Endometrial microvascular endothelial cells (primary cell): ENCODE results near the gene RNFT2. TPM values are rescaled to one million over a fixed set of nuclear protein-coding genes. Genes with fewer than 3 reads are reported as not detected.
"Not testable (repeated sequence)": the region's sequence is repeated elsewhere in the genome, so short reads cannot be mapped to it uniquely, and the experiment has no call there.

ENCODE experiments used
- in situ Hi-C: cut with HindIII; loops from 2 replicates; pipeline ENCODE4 v1.10.0; 2017; ENCODE audit warnings: low sequenced_read_pairs, low pct_unique_long_range_greater_than_20kb; ENCODE audit errors: inconsistent ontology term
- total RNA-seq: library from RNA; depleted of rRNA; stranded (reverse); fragments of >200 nt; gene quantifications from one replicate; pipeline ENCODE4 v1.2.3, GENCODE V29; 2015; ENCODE audit errors: inconsistent ontology term

The RNFT2 gene
- total RNA-seq, 1 donor from 2014 or later: 1.3 TPM

DNA sequence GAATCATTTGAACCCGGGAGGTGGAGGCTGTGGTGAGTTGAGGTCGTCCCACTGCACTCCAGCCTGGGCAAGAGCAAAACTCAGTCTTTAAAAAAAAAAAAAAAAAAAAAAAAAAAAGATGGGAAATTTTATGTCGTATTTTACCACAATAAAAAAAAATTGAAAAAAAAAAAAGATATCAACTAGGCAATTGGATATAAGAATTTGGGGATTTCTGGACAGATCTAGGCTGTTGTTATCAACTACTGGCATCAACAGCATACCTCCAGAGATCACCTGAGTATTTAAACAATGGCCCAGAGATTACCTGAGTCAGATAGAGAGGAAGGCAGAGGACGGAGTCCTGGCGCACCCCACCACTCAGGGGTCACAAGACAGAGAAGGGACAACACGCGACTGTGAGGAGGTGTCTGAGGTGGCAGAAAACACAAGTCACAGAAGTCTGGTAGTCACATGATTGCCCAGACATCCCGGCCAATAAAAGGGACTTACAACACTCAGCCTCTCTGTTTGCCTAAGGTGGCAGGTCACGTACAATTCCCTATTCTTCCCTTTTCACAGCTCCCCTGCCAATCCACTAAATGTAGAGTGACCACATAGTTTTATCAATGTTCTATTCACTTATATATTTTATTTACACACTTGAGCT lies 2.0 kb upstream of the RNFT2 start:
- in situ Hi-C loops: no loop called here

DNA sequence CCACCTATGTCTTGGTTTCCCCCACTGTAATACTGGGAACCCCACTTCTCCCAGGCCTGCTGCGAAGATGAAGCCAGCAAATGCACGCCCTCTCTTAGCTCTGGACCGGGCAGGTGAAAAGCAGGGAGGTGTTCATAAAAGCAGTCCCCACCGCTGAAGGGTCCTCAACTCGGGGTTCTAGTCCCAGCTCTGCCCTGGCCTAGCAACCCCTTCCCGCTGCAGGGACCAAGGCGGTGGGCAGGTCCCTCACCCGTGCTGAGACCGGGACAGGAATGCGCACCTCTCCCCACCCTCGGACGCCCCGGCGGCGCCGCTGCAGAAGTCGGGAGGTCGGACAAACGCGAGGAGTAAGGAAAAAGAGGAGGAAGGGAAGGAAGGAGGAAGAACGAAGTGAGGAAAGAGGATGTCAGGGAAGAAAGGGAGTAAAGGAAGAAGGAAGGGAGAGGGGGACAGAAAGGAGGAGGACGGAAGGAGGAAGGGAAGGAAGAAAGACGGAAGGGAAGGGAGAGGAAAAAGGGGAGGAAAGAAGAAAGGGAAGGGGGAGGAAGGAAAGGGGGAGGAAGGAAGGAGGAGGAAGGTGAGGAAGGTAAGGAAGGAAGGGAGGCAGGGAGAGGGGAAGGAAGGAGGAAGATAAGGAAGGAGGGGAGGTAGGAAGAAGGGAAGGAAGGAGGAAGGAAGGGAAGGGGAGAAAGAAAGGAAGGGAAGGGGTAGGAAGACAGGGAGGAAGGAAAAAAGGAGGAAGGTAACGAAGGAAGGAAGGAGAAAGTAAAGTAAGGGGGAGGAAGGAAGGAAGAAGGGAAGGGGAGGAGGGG lies 947 bp upstream of the RNFT2 start:
- in situ Hi-C loops: no loop called here

DNA sequence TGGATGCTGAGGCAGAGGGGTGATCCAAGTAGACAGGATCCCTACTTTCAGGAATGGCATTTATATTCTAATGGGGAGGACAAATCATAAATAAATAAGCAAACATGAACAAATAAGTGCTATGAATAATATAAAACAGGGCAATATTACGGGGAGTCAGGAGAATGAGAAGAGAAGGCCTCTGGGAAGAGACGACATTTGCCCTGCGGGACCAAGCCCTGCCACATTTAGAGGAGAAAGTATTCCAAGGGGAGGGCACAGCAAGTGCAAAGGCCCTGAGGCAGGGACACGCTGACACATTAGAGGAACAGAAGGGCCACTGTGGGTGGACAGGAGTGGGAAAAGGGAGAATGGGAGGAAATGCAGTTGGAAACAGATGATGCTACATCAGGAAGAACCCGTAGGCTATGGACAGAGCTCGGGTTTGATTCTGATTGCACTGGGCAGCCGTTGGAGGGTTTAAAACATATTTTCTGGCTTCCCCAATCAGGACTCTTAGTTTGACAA lies 1.3 kb downstream of the RNFT2 start:
- in situ Hi-C loops: no loop called here

DNA sequence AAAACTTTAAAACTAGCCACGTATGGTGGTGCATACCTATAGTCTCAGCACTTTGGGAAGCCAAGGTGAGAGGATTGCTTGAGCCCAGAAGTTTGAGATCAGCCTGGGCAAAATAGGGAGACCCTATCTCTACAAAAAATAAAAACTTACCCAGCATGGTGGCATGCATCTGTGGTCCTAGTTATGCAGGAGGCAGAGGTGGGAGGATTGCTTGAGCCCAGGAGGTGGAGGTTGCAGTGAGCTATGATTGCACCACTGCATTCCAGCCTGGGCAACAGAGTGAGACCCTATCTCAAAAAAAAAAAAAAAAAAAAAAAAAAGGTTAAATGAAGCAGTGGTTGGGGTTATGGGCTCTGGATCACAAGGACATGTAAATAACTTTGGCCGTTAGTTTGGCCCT lies 4.7 kb downstream of the RNFT2 start:
- in situ Hi-C loops: not testable (repeated sequence)

DNA sequence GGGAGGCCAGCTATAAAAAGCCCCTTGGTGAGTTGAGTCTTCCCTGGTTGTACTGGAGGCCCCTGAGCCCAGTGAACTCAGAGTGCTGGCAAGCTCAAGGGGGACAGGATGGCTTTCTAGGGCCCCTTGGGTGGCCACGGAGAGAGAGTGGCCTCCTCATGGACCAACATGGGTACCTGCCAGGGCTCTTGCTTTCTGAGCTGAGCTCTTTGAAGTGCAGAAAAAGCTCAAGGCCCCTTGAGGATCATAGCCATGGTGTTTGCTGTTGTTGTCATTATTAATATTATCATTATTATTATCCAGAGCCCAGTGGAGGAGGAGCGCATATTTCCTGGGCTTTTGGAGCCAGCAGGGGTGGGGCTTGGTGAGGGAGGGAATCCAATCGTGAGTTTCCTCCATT lies 6.7 kb downstream of the RNFT2 start:
- in situ Hi-C loops: no loop called here

DNA sequence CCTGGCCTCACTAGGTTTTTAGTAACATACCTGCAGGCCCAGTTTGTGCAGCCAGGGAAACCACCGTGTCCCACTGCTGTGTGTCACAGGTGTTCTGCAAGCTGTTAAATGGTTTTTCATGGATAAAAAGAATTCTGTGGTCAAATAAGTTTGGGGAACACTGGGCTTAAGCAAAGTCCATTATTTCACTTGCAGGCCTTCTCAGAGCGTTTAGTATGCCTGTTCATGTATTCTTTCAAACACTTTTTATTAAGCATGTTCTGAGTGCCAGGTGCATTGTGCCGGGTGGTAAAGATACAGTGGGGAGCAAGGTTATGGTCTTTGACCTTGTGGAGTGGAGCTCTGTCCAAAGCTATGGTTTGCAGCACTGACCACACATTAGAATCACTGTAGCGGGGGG lies 7.4 kb downstream of the RNFT2 start:
- in situ Hi-C loops: no loop called here

DNA sequence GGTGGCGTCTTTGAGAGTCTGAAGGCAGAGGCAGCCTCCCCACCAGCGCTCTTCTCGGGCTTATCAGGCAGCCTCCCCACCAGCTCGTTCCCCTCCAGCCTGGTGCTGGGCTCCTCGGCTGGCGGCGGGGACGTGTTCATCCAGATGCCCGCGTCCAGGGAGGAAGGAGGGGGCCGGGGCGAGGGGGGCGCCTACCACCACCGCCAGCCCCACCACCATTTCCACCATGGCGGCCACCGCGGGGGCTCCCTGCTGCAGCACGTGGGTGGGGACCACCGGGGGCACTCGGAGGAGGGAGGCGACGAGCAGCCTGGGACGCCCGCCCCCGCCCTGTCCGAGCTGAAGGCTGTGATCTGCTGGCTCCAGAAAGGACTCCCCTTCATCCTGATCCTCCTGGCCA lies 11.8 kb downstream of the RNFT2 start:
- in situ Hi-C loops: no loop called here

DNA sequence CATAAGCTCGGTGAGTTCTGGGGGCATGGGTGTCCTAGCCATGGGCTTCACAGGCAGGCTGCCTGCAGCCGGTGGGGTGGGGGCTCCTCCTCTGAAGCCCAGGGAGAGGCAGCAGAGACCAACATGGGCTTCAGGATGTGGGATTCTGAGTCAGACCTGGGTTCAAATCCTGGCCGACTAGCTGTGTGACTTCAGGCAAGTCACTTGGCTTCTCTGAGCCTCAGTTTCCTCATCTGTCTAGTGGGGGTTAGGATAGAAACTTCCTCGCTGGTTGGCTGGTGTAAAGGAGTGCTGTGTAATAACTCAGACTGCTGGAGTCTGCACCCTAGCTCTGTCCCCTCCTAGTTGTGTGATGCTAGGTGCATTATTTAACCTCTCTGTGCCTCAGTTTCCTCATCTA lies 12.2 kb downstream of the RNFT2 start:
- in situ Hi-C loops: no loop called here

DNA sequence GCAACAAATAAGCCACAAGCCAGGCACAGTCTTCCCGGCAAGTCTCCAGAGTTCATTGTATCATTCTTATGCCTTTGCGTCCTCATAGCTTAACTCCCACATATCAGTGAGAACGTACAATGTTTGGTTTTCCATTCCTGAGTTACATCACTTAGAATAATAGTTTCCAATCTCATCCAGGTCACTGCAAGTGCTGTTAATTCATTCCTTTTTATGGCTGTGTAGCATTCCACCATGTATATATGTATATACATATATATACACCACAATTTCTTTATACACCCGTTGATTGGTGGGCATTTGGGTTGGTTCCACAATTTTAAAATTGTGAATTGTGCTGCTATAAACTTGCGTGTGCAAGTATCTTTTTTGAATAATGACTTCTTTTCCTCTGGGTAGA lies 16.0 kb downstream of the RNFT2 start:
- in situ Hi-C loops: not testable (repeated sequence)

DNA sequence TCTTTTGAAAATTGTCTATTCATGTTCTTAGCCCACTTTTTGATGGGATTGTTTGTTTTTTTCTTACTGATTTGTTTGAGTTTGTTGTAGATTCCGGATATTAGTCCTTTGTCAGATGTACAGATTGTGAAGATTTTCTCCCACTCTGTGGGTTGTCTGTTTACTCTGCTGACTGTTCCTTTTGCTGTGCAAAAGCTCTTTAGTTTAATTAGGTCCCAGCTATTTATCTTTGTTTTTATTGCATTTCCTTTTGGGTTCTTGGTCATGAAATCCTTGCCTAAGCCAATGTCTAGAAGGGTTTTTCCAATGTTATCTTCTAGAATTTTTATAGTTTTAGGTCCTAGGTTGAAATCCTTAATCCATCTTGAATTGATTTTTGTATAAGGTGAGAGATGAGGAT lies 16.7 kb downstream of the RNFT2 start:
- in situ Hi-C loops: not testable (repeated sequence)

DNA sequence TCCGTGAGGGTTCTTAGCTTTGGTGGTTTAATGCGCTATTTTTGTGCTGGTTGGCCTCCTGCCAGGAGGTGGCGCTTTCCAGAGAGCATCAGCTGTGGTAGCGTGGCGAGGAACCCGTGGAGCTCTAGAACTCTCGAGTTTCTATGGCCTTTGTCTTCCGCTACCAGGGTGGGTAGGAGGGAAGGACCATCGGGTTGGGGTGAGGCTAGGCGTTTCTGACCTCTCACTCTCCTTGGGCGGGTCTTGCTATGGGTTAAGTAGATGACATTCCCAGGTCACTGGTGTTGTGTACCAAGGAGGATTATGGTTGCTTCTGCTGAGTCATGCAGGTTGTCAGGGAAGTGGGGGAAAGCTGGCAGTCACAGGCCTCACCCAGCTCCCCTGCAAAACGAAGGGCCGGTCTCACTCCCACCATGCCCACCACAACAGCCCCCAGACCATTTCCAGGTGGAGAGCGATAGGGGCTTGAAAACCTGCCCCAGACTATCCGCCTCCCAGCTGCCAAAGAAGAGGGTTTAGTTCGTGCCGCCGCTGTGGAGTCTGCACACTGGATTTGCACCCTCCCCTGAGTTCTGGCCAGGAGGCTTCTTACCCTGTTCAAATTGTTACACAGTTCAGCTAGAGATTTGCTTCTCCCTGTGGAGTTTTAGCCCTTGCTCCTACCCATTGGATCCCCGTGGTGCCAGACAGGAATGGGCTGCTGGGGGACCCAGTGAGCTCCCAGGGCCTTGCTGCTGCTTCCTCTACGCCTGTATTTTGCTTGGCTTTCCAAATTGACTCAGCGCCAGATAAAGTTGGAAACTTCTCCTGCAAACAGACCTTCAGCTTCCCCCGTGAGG lies 21.9 kb downstream of the RNFT2 start:
- in situ Hi-C loops: no loop called here

DNA sequence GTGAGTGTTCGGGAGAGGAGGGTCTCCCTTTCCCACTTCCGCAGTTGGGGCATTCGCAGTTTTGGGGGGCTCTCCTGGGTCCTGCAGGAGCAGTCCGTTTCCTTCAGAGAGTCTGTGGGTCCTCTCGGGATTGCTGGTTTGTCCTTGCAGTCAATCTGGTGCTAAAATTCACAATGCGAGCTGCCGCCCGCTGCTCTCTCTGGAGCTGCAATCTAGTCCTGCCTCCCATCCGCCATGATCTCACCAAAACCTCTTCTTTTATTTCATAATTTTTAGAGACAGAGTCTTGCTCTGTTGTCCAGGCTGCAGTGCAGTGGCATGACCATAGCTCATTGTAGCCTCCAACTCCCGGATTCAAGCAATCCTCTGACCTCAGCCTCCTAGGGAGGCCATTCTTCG lies 22.5 kb downstream of the RNFT2 start:
- in situ Hi-C loops: no loop called here

DNA sequence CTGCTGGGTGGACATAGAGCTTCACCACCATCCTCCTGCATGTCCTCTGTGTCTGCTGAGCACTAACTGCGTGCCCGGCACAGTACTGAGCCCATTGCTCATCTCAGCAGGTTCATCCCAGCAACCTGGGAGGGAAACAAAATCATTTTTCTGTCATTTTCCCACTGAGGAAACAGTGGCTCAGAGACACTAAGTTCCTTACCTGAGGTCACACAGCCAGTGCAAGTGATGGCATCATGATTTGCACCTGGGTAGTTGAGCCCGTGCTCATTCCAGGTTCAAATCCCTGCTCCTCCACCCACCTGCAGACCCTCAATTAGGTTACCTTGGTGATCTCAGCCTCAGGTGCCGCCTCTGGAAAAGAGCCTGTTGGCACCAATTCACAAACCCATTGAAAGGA lies 23.4 kb downstream of the RNFT2 start:
- in situ Hi-C loops: no loop called here

DNA sequence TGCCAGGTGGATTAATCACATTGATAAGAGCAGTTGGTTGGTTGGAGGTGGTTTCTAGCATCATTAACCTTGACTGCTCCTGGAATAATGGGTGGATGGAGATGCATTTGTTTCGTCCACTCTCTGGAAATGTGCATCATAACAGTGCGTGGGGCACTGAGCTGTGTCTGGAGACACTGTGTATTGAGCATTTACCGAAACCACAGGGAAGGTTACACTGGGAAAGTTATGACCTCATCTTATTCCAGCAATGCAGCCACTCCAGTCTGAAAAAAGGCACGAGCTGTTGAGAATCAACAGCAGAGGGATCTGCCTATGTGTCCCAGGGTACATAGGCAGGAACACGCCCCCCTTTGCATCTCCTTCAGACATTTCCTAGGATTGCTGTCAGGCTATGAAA lies 27.2 kb downstream of the RNFT2 start:
- in situ Hi-C loops: no loop called here

DNA sequence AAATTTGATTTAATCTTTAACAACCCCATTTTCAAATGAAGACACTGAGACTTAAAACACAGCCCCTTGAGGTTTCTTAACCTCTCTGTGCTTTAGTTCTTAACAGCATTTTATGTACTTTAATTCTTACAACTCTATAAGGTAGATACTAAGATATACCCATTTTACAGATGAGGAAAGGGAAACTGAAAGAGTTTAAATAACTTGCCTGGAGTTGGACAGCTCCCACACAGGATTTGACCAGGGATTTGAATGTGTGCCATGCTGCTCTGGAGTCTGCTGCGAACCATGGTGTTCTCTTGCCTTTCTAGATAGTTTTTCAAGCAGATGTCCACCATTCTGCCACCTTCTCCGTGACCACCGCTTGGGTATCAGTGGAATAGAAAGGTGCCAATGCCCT lies 28.2 kb downstream of the RNFT2 start:
- in situ Hi-C loops: no loop called here

DNA sequence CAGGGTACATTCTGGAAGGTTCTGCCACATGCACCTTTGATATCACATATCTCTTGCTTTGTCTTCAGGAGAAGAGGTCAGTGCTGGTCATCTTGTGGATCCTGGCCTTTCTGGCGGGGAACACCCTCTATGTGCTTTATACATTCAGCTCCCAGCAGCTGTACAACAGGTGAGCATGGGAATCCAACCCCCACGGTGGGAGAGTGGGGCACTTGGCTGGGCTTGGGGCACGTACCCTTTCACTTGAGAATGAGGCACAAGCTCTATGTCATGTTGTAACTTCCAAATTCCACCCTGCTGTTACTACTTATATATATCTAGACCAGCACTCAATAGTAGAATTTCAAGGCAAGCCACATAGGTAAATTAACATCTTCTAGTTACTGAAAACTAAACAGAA lies 28.6 kb downstream of the RNFT2 start:
- in situ Hi-C loops: no loop called here

DNA sequence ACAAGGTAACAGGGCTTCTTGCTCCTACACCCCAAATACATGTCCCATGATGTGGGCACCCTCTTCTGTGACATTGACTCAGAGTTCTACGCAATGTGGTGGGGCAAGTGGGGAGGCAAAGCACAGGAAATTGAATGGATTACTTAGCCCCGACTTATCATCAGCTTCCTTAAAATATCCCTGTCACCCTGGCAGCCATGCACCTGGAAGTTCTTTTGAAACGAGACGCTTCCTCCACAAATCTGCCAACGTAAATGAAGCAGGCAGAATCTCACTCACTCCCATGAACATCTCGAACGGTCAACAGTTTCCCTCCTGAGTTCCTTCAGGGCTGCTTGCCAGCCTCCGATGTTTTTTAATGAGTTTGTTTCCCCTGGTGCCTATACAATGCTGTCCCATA lies 33.5 kb downstream of the RNFT2 start:
- in situ Hi-C loops: no loop called here

DNA sequence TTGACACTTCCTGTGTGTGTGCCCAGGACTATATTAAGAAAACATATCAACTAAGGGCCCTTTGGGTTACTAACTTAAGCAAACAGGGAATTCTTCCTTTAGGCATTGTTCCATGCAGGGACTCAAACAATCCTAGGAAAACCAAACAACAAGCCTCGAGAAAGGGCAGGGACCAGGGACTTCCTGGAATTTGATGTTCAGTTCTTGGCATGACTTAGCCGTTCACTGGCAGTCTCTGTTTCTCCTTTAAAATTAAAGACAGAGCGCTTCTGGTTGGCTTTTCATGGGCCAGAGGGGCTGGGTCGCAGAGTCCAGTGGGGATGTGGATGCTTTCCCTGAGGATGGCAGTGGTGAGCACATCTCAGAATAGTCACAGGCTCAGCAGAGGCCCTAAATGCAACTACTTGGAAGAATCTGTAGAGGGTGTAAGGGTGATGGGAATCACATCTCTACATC lies 35.2 kb downstream of the RNFT2 start:
- in situ Hi-C loops: no loop called here

DNA sequence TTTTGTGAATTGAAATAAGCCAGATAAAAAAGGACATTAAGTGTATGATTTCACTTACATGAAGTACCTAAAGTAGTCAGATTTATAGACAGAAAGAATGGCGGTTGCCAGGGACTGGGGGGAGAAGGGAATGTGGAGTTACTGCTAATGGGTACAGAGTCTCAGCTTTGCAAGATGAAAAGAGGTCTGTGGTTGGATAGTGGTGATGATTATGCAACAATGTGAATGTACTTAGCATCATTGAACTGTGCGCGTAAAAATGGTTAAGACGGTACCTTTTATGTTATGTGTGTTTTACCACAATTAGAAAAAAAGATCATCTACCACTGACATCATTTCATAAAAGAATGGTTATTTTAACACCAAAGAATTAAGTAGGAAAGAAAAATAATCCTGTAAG lies 35.9 kb downstream of the RNFT2 start:
- in situ Hi-C loops: no loop called here

DNA sequence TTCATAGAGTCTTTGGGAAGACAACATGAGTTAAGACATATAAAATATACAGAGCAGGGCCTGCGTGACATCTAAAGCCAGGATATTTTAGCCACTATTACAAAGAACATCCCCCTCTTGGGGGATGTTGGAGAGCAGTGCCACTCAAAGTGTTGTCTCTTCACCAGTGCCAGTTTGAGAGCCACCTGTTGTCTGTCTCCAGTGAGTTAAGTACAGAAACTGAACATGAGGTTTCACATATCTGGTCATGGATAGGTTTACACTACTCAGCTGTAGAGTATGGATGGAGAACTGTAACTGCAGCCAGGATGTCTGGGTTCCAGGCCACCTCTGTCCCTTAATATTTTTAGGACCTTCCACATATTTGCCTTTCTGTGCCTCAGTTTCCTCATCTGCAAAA lies 39.1 kb downstream of the RNFT2 start:
- in situ Hi-C loops: no loop called here
